CD4-positive, alpha-beta memory T cell (primary cell): ENCODE results near the gene ANKRD18A. TPM values are rescaled to one million over a fixed set of nuclear protein-coding genes. Genes with fewer than 3 reads are reported as not detected.

Source experiments
- CTCF ChIA-PET: fragments of 350-600 bp; sonication (Branson Sonifier 250); formaldehyde crosslinking; loops from one replicate; lab custom pipeline; 2021; ENCODE audit warnings: inconsistent platforms; ENCODE audit not compliant: partially characterized antibody; lab: Charles Lee
- POLR2A ChIA-PET: fragments of 350-600 bp; sonication (Branson Sonifier 250); formaldehyde crosslinking; loops from one replicate; lab custom pipeline; 2021; ENCODE audit not compliant: partially characterized antibody; lab: Charles Lee
- DNase-seq, 5 donors: peaks; one replicate each; pipeline versions ENCODE4 v3.0.0 to v3.0.0-alpha.2; 2020 to 2022; ENCODE audit warnings: mixed read lengths in 1 of 5
- H3K27ac ChIP-seq: one replicate; pipeline ENCODE4 v1.7.0; 2013; ENCODE audit warnings: low read depth, low read length
- H3K27me3 ChIP-seq: 2 replicates; pipeline ENCODE4 v1.7.0; 2013; ENCODE audit warnings: mild to moderate bottlenecking, low read length, moderate library complexity; ENCODE audit not compliant: insufficient read depth
- H3K36me3 ChIP-seq: 2 replicates; pipeline ENCODE4 v1.7.0; 2013; ENCODE audit warnings: mild to moderate bottlenecking, low read length, moderate library complexity; ENCODE audit not compliant: insufficient read depth
- H3K4me1 ChIP-seq: 2 replicates; pipeline ENCODE4 v1.7.0; 2013; ENCODE audit warnings: mild to moderate bottlenecking, low read length, moderate library complexity; ENCODE audit not compliant: insufficient read depth
- H3K4me3 ChIP-seq, 2 donors: one replicate each; pipeline ENCODE4 v1.7.0; 2013; ENCODE audit warnings: low read length in 2 of 2, mild to moderate bottlenecking in 1 of 2
- H3K9me3 ChIP-seq, 2 donors: one replicate each; pipeline ENCODE4 v1.7.0; 2013; ENCODE audit warnings: low read length in 2 of 2, control low read depth in 1 of 2; ENCODE audit not compliant: control insufficient read depth in 1 of 2
- H3K27ac Mint-ChIP-seq, 7 donors: one replicate each; pipeline ENCODE4 v1.8.0; 2020 to 2021; ENCODE audit warnings: mixed read lengths in 7 of 7, mild to moderate bottlenecking in 6 of 7, inconsistent platforms in 3 of 7, moderate library complexity in 3 of 7
- H3K27me3 Mint-ChIP-seq, 2 donors: one replicate each; pipeline ENCODE4 v1.8.0; 2020 to 2021; ENCODE audit warnings: mixed read lengths in 2 of 2
- H3K36me3 Mint-ChIP-seq, 2 donors: one replicate each; pipeline ENCODE4 v1.8.0; 2020 to 2021; ENCODE audit warnings: mixed read lengths in 2 of 2, inconsistent platforms in 1 of 2, mild to moderate bottlenecking in 1 of 2
- H3K4me1 Mint-ChIP-seq, 4 donors: one replicate each; pipeline ENCODE4 v1.8.0; 2020 to 2021; ENCODE audit warnings: mixed read lengths in 4 of 4, mild to moderate bottlenecking in 1 of 4
- H3K4me3 Mint-ChIP-seq, 8 donors: one replicate each; pipeline ENCODE4 v1.8.0; 2020 to 2021; ENCODE audit warnings: mixed read lengths in 8 of 8, mild to moderate bottlenecking in 7 of 8, moderate library complexity in 6 of 8, inconsistent platforms in 3 of 8
- H3K9me3 Mint-ChIP-seq, 8 donors: one replicate each; pipeline ENCODE4 v1.8.0; 2020 to 2021; ENCODE audit warnings: mixed read lengths in 8 of 8, mild to moderate bottlenecking in 5 of 8, inconsistent platforms in 3 of 8, moderate library complexity in 1 of 8
- intact Hi-C: fragments of 100-400 bp; cut with micrococcal nuclease; formaldehyde crosslinking; loops from one replicate; pipeline ENCODE4 v1.15.1; 2023
- polyA plus RNA-seq, 2 donors: library from polyadenylated mRNA; unstranded; fragments of 300-500 nt; fragmentation: Illumina TruSeq; gene quantifications; one replicate each; pipeline ENCODE4 v1.2.3, GENCODE V29; 2021
- total RNA-seq, 2 experiments: library from RNA; stranded (reverse); gene quantifications; one replicate each; pipeline ENCODE4 v1.2.3, GENCODE V29; 2021

Gene ANKRD18A
- total and polyA plus RNA-seq, 4 experiments from 2014 or later = 0.15 to 14.3 (median 6.0) TPM

DNA sequence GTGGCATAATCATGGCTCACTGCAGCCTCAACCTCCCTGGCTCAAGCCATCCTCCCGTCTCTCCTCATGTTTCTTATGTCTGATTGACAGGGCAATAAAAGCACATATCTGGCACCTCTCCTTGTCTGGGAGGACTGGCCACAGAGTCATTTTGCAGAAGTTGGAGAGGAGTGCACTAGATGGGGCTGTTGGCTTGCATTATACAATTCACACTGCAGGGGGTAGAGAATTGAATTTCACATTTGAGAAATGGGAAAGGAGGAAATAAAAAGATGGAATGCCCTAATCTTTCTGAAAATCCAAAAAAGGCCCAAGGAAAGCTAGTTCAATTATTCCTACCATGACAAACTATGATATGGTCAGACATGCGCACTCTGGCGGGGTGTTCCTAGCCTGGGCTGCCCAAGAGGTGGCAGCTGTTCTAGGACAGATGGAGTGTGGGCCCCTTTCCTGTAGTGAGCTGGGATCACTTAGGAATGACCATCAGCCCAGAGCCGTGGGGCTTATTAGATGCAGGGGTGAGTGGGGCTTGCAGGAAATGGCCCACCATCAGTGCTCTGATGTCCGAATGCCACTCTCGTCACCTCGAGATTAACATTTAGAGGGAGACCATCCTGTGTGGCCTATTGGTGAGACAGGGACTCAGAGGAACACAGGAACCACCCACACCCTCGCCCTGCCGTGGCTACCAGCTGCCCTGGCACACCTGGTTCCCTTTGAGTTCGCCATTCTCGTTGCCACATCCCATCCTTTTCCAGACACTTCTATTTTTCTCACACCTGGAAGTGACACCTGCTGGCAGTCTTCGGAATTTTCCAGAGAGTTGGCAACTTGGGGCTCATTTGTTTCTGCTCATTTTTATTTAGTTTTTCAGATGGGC lies 21.8 kb upstream of the ANKRD18A start:
- Histone ChIP-seq H3K27me3 (no peaks in the 10 kb centered on the region), H3K9me3 (no peaks in the 10 kb centered on the region), H3K27ac (no peak overlapping the region), H3K4me3 (no peak overlapping the region), H3K4me1 (no peaks in the 10 kb centered on the region), H3K36me3 (no peaks in the 10 kb centered on the region)
- Mint-ChIP-seq H3K27me3 (peaks cover 2 to 7% of the 10 kb centered on the region in 2 donors), H3K36me3 (no peaks in the 10 kb centered on the region), H3K27ac (no peak overlapping the region), H3K9me3 (no peaks in the 10 kb centered on the region), H3K4me3 (no peak overlapping the region), H3K4me1 (no peaks in the 10 kb centered on the region)
- POLR2A ChIA-PET = no interaction called here
- CTCF ChIA-PET = interaction anchor here (1.9 kb wide), 1 partner anchor 21 kb away, joined by 5 read pairs; no protein-coding TSS in a partner anchor
- peak in 2 of 5 donors; percentile 6 to 8 for DNase-seq
- intact Hi-C loops = loop anchor here (2.0 kb wide), 1 partner anchor 21 kb away; the partner anchor contains the start of gene ANKRD18A

DNA sequence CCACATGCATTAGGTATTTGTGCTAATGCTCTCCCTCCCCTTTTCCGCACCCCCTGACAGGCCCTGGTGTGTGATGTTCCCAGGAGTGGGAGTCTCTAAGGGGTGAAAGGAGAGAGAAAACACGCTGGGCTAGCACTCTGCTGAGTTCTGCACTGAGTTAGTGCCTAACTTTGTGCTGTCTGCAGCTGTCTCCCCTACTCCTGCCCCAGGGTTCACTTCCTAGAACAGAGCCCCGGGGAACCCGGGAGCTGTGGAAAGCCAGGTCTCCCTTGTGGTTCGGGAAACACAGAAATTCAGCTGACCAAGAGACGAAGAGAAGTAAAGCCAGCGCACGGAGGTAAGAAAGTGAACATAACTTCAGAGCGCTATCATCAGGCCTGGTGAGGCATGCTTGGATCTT lies 20.7 kb upstream of the ANKRD18A start:
- Histone ChIP-seq H3K27me3 (no peaks in the 10 kb centered on the region), H3K4me3 (no peak overlapping the region), H3K4me1 (no peaks in the 10 kb centered on the region), H3K27ac (no peak overlapping the region), H3K9me3 (no peaks in the 10 kb centered on the region), H3K36me3 (no peaks in the 10 kb centered on the region)
- Mint-ChIP-seq H3K27ac (no peak overlapping the region), H3K4me3 (no peak overlapping the region), H3K36me3 (no peaks in the 10 kb centered on the region), H3K27me3 (peaks cover 2 to 7% of the 10 kb centered on the region in 2 donors), H3K9me3 (no peaks in the 10 kb centered on the region), H3K4me1 (no peaks in the 10 kb centered on the region)
- ChIA-PET CTCF (interaction anchor here (1.3 kb wide), 1 partner anchor 32 kb away, joined by 3 read pairs; no protein-coding TSS in a partner anchor), POLR2A (no interaction called here)
- no peak for DNase-seq
- intact Hi-C loops = no loop called here

DNA sequence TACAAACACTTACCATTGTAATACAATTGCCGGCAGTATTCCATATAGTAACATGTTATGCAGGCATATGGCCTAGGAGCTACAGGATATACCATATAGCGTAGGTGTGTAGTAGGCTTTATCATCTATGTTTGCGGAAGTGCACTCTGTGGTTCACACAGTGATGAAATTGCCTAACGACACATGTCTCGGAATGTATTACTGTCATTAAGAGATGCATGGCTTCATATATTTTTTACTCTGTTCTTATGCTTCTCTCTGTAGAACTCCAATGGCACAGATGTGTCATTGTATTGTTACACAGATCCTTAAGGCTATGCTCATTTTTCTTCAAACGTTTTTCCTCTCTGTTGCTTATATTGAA lies 19.2 kb upstream of the ANKRD18A start:
- POLR2A ChIA-PET = no interaction called here
- Mint-ChIP-seq H3K27me3 (peaks cover 2 to 7% of the 10 kb centered on the region in 2 donors), H3K9me3 (no peaks in the 10 kb centered on the region), H3K4me1 (no peaks in the 10 kb centered on the region), H3K4me3 (no peak overlapping the region), H3K27ac (no peak overlapping the region), H3K36me3 (no peaks in the 10 kb centered on the region)
- no peak for DNase-seq
- intact Hi-C loops = no loop called here
- Histone ChIP-seq H3K36me3 (no peaks in the 10 kb centered on the region), H3K27ac (no peak overlapping the region), H3K4me1 (no peaks in the 10 kb centered on the region), H3K27me3 (no peaks in the 10 kb centered on the region), H3K4me3 (no peak overlapping the region), H3K9me3 (no peaks in the 10 kb centered on the region)
- CTCF ChIA-PET = no interaction called here

DNA sequence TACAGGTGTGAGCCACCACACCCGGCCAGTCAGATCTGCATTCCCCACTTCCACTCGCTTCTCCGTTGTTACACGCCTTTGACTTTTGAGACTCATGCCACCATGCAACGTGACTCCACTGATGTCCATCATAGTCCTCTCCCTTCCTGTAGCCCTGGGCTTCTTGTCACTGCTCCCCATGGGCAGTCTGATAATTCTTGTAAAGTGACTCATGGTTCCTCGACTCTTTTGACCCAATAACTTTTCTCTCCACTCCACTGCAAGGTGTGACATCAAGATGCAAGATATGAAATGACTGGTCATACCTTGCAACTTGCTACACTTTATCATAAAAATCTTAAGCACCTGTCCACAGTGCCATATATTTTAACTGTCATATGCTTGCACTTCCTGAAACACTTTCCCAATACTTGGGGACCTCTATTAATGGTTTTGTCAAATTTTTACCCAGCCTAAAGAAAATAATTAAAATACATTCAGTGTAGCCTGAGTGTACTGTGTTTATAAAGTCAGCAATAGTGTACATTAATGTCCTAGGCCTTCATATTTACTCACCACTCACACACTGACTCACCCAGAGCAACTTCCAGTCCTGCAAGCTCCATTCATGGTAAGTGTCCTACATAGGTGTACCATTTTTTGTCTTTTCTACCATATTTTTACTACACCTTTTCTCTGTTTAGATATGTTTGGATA lies 18.6 kb upstream of the ANKRD18A start:
- no peaks in the 10 kb centered on the region for H3K9me3 Mint-ChIP-seq
- H3K27ac Mint-ChIP-seq = peak overlapping the region in 1 of 7 donors; percentile 20
- H3K4me1 ChIP-seq = no peaks in the 10 kb centered on the region
- H3K4me3 ChIP-seq = no peak overlapping the region
- peaks cover 2 to 7% of the 10 kb centered on the region in 2 donors for H3K27me3 Mint-ChIP-seq
- no peak overlapping the region for H3K4me3 Mint-ChIP-seq
- ChIA-PET CTCF (no interaction called here), POLR2A (no interaction called here)
- no peaks in the 10 kb centered on the region for H3K36me3 Mint-ChIP-seq
- no peaks in the 10 kb centered on the region for H3K4me1 Mint-ChIP-seq
- intact Hi-C loops = no loop called here
- no peaks in the 10 kb centered on the region for H3K27me3 ChIP-seq
- H3K27ac ChIP-seq = no peak overlapping the region
- no peak for DNase-seq
- H3K36me3 ChIP-seq = no peaks in the 10 kb centered on the region
- no peaks in the 10 kb centered on the region for H3K9me3 ChIP-seq

DNA sequence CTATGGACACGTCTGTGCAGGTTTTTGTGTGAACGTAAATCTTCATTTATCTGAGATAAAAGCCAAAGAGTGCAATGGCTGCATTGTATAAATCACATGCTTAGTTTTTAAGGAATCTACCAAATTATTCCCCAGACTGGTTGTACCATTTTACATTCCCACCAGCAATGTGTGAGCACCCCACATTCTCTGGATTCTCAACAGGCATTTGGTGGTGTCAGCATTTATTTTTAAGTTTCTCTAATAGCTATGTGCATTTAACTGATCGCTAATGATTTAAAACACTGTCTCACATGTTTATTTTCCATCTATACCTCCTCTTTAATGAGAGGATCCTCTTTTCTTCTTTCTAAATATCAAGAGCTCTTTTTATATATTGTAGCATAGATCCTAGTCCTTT lies 13.9 kb upstream of the ANKRD18A start:
- Histone ChIP-seq H3K9me3 (no peaks in the 10 kb centered on the region), H3K27me3 (no peaks in the 10 kb centered on the region), H3K4me3 (no peak overlapping the region), H3K36me3 (no peaks in the 10 kb centered on the region), H3K4me1 (no peaks in the 10 kb centered on the region), H3K27ac (no peak overlapping the region)
- no peak overlapping the region for H3K27ac Mint-ChIP-seq
- CTCF ChIA-PET = interaction anchor here (1.4 kb wide), 1 partner anchor 13 kb away, joined by 7 read pairs; no protein-coding TSS in a partner anchor
- H3K4me1 Mint-ChIP-seq = no peaks in the 10 kb centered on the region
- H3K9me3 Mint-ChIP-seq = no peaks in the 10 kb centered on the region
- DNase-seq = no peak
- no peak overlapping the region for H3K4me3 Mint-ChIP-seq
- peaks cover 0 to 5% of the 10 kb centered on the region in 2 donors for H3K27me3 Mint-ChIP-seq
- intact Hi-C loops = no loop called here
- POLR2A ChIA-PET = no interaction called here
- no peaks in the 10 kb centered on the region for H3K36me3 Mint-ChIP-seq

DNA sequence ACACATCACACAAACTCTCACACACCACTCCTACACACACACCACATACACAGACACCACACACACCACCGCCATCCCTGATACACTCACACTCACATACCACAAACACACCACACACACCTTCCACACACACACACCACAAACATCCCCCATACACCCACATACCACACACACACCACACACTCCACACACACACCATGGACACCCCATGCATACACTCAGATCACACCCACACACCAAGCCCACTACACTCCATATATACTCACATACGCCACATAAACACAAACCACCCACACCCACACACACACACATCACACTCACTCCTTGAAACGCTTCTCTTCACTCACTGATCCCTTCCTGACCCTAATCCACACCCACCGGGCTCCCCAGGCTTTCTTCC lies 9.1 kb upstream of the ANKRD18A start:
- peaks cover 0 to 13% (median 1%) of the 10 kb centered on the region in 8 donors for H3K9me3 Mint-ChIP-seq
- H3K4me3 ChIP-seq = no peak overlapping the region
- H3K36me3 Mint-ChIP-seq = no peaks in the 10 kb centered on the region
- ChIA-PET CTCF (no interaction called here), POLR2A (no interaction called here)
- H3K9me3 ChIP-seq = no peaks in the 10 kb centered on the region
- no peaks in the 10 kb centered on the region for H3K27me3 ChIP-seq
- H3K4me1 ChIP-seq = no peaks in the 10 kb centered on the region
- no peak overlapping the region for H3K4me3 Mint-ChIP-seq
- no peak overlapping the region for H3K27ac Mint-ChIP-seq
- H3K36me3 ChIP-seq = no peaks in the 10 kb centered on the region
- DNase-seq = no peak
- no peak overlapping the region for H3K27ac ChIP-seq
- intact Hi-C loops = no loop called here
- H3K27me3 Mint-ChIP-seq = peaks cover 0 to 1% of the 10 kb centered on the region in 2 donors
- H3K4me1 Mint-ChIP-seq = peaks cover 0 to 4% (median 2%) of the 10 kb centered on the region in 4 donors

DNA sequence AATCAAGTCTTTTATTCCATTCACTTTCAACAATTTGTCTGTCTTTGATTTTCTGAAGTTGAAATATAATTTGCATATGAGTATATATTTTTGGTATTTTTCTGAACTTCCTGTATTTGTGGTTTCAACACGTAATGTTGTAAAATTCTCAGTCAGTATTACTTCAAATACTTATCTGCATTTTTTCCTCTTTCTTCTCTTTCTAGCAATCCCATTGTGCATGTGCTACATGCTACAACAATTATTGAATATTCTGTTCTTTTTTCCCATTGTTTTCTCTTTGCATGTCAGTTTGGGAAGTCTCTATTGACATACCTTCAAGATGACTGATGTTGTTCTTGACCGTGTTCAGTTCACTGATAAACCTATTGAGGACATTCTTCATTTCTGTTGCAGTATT lies 5.6 kb upstream of the ANKRD18A start:
- POLR2A ChIA-PET = no interaction called here

More for the DNA sequence above, 5.6 kb upstream of the ANKRD18A start:
- Mint-ChIP-seq H3K27ac (no peak overlapping the region), H3K9me3 (peaks cover 0 to 19% (median 2%) of the 10 kb centered on the region in 8 donors), H3K27me3 (peaks cover 2 to 5% of the 10 kb centered on the region in 2 donors), H3K36me3 (peaks cover 0 to 2% of the 10 kb centered on the region in 2 donors), H3K4me1 (peaks cover 8 to 14% (median 11%) of the 10 kb centered on the region in 4 donors), H3K4me3 (peak overlapping the region in 1 of 8 donors; percentile 1)
- Histone ChIP-seq H3K9me3 (no peaks in the 10 kb centered on the region), H3K27ac (no peak overlapping the region), H3K4me1 (peaks cover 10% of the 10 kb centered on the region), H3K27me3 (peaks cover 3% of the 10 kb centered on the region), H3K36me3 (no peaks in the 10 kb centered on the region), H3K4me3 (no peak overlapping the region)
- intact Hi-C loops = no loop called here
- no peak for DNase-seq
- CTCF ChIA-PET = no interaction called here
